Trophoblast cell (in vitro differentiated cells and primary cell): ENCODE measurements around the gene TBL1X.

ENCODE experiments used
- DNase-seq, 2 donors: peaks; one replicate each; pipeline ENCODE4 v3.0.0-alpha.2; 2016
- H2AFZ ChIP-seq: 2 replicates; pipeline ENCODE4 v1.6.1; 2013; ENCODE audit warnings: low read length, moderate library complexity, mild to moderate bottlenecking; ENCODE audit not compliant: insufficient read depth, poor library complexity
- H2AK5ac ChIP-seq: 2 replicates; pipeline ENCODE4 v1.6.1; 2013; ENCODE audit warnings: mild to moderate bottlenecking, low read length
- H2BK120ac ChIP-seq: 2 replicates; pipeline ENCODE4 v1.6.1; 2013; ENCODE audit warnings: low read length, mild to moderate bottlenecking, moderate library complexity; ENCODE audit not compliant: insufficient read depth, poor library complexity
- H2BK12ac ChIP-seq: 2 replicates; pipeline ENCODE4 v1.6.1; 2013; ENCODE audit warnings: mild to moderate bottlenecking, low read length, moderate library complexity
- H2BK5ac ChIP-seq: 2 replicates; pipeline ENCODE4 v1.6.1; 2013; ENCODE audit warnings: low read length, low read depth, moderate library complexity, mild to moderate bottlenecking; ENCODE audit not compliant: poor library complexity
- H3K14ac ChIP-seq: 2 replicates; pipeline ENCODE4 v1.6.1; 2013; ENCODE audit warnings: mild to moderate bottlenecking, low read length
- H3K18ac ChIP-seq: 2 replicates; pipeline ENCODE4 v1.6.1; 2013; ENCODE audit warnings: mild to moderate bottlenecking, low read length
- H3K23ac ChIP-seq: 2 replicates; pipeline ENCODE4 v1.6.1; 2013; ENCODE audit warnings: low read length
- H3K27ac ChIP-seq: 2 replicates; pipeline ENCODE4 v1.5.1; 2013; ENCODE audit warnings: low read depth, mild to moderate bottlenecking, inconsistent platforms, low read length, moderate library complexity
- H3K27me3 ChIP-seq: 2 replicates; pipeline ENCODE4 v1.6.1; 2013; ENCODE audit warnings: inconsistent platforms, mild to moderate bottlenecking, low read length, moderate library complexity; ENCODE audit not compliant: insufficient read depth
- H3K36me3 ChIP-seq, 2 experiments: 1 replicate in 1 of 2; 2 replicates in 1 of 2; pipeline ENCODE4 v1.6.1; 2013; ENCODE audit warnings: low read length in 2 of 2, mild to moderate bottlenecking in 2 of 2, moderate library complexity in 1 of 2; ENCODE audit not compliant: insufficient read depth in 2 of 2, control insufficient read depth in 1 of 2
- H3K4ac ChIP-seq: 2 replicates; pipeline ENCODE4 v1.6.1; 2013; ENCODE audit warnings: low read depth, mild to moderate bottlenecking, low read length, moderate library complexity
- H3K4me1 ChIP-seq, 2 experiments: 1 replicate in 1 of 2; 2 replicates in 1 of 2; pipeline ENCODE4 v1.6.1; 2013; ENCODE audit warnings: low read length in 2 of 2, mild to moderate bottlenecking in 2 of 2, moderate library complexity in 1 of 2; ENCODE audit not compliant: insufficient read depth in 2 of 2, control insufficient read depth in 1 of 2
- H3K4me2 ChIP-seq: 2 replicates; pipeline ENCODE4 v1.6.1; 2013; ENCODE audit warnings: inconsistent platforms, mild to moderate bottlenecking, low read length, moderate library complexity
- H3K4me3 ChIP-seq: 2 replicates; pipeline ENCODE4 v1.5.1; 2013; ENCODE audit warnings: mild to moderate bottlenecking, low read depth, low read length, inconsistent platforms
- H3K79me1 ChIP-seq: one replicate; pipeline ENCODE4 v1.6.1; 2013; ENCODE audit warnings: low read length
- H3K79me2 ChIP-seq: 2 replicates; pipeline ENCODE4 v1.6.1; 2013; ENCODE audit warnings: low read length, mild to moderate bottlenecking; ENCODE audit not compliant: control insufficient read depth, insufficient read depth, poor library complexity
- H3K9ac ChIP-seq: 2 replicates; pipeline ENCODE4 v1.6.1; 2013; ENCODE audit warnings: mild to moderate bottlenecking, low read length
- H3K9me3 ChIP-seq: 2 replicates; pipeline ENCODE4 v1.6.1; 2013; ENCODE audit warnings: low read depth, mild to moderate bottlenecking, control low read depth, inconsistent platforms, low read length; ENCODE audit not compliant: insufficient read depth
- H4K12ac ChIP-seq: 2 replicates; pipeline ENCODE4 v1.6.1; 2013; ENCODE audit warnings: low read depth, mild to moderate bottlenecking, low read length, moderate library complexity
- H4K8ac ChIP-seq: 2 replicates; pipeline ENCODE4 v1.6.1; 2013; ENCODE audit warnings: low read depth, mild to moderate bottlenecking, low read length, moderate library complexity
- H4K91ac ChIP-seq: one replicate; pipeline ENCODE4 v1.6.1; 2013; ENCODE audit warnings: low read depth, mild to moderate bottlenecking, low read length, moderate library complexity
- WGBS: extraction: QIAGEN DNeasy Blood & Tissue Kit; methylation state at CpG from one replicate; pipeline ENCODE4 v1.1.7; 2013; ENCODE audit warnings: missing lambda C conversion rate; ENCODE audit not compliant: insufficient read length, insufficient coverage; ENCODE audit errors: extremely low coverage; 5-methylcytosine and 5-hydroxymethylcytosine counted together

Gene TBL1X

DNA sequence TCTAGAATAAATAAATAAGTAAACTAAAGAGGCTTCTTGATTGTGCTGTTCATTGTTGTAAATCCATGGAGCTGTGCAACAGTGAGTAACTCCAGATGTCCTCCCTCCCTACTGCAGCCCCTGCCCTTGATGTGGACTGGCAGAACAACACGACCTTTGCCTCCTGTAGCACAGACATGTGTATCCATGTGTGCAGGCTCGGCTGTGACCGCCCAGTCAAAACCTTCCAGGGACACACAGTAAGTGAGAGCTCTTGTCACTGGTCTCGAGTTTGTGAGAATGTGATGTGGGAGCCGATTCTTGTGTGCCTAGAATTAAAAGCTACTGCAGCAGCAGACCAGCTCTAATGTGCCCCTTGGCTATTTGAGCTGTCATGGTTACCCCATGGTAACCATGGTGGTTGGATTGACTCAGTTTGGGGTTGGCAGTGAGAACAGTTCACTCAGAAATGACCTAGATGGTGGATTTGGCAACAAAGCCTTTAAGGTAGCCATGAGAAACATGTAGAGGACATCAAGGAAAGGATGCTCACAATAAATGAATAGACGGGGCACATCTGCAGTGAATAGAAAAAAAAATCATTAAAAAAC lies 240.1 kb downstream of the TBL1X start:
- no peak overlapping the region for H3K4me3 ChIP-seq
- no CpG with 5 or more reads among the region's 6 CpGs for WGBS
- no peak overlapping the region for H3K4ac ChIP-seq
- no peak for DNase-seq
- H3K9me3 ChIP-seq: no peaks in the 10 kb centered on the region
- H3K4me2 ChIP-seq: no peak overlapping the region
- H2BK5ac ChIP-seq: no peak overlapping the region
- H3K27ac ChIP-seq: no peak overlapping the region
- no peak overlapping the region for H4K12ac ChIP-seq
- no peak overlapping the region for H3K14ac ChIP-seq
- no peak overlapping the region for H3K9ac ChIP-seq
- H2BK120ac ChIP-seq: no peak overlapping the region
- H2AK5ac ChIP-seq: no peak overlapping the region
- no peaks in the 10 kb centered on the region for H3K79me1 ChIP-seq
- H2AFZ ChIP-seq: no peak overlapping the region
- H3K23ac ChIP-seq: no peak overlapping the region
- no peak overlapping the region for H4K8ac ChIP-seq
- no peak overlapping the region for H2BK12ac ChIP-seq
- peaks cover 23 to 29% of the 10 kb centered on the region in 2 experiments for H3K36me3 ChIP-seq
- H3K79me2 ChIP-seq: no peaks in the 10 kb centered on the region
- H4K91ac ChIP-seq: no peak overlapping the region
- no peak overlapping the region for H3K18ac ChIP-seq
- H3K4me1 ChIP-seq: peaks cover 0 to 2% of the 10 kb centered on the region in 2 experiments
- no peaks in the 10 kb centered on the region for H3K27me3 ChIP-seq

DNA sequence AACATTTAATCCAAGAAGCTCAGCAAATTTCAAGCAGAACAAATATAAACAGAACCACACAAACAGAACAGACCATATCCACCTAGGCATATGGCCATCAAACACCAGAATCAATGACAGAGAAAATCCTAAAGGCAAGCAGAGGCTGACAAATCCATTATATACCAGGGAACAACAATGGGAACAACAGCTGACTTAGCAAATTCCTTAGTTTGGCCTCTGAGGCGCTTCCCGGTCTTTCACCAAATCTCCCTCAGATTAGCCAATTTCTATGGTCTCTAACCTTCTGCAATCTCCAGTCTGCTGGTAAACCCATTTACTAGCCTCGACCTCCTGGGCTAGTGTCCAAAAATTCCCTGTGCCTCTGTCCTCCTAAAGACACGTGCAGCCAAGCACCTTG lies 241.6 kb downstream of the TBL1X start:
- DNase-seq: no peak
- H2BK120ac ChIP-seq: no peak overlapping the region
- H3K4me3 ChIP-seq: no peak overlapping the region
- no peaks in the 10 kb centered on the region for H3K79me2 ChIP-seq
- H3K23ac ChIP-seq: no peak overlapping the region
- no peak overlapping the region for H3K4me2 ChIP-seq
- no peak overlapping the region for H2AFZ ChIP-seq
- H3K79me1 ChIP-seq: no peaks in the 10 kb centered on the region
- no peak overlapping the region for H4K8ac ChIP-seq
- H2BK5ac ChIP-seq: no peak overlapping the region
- no peak overlapping the region for H3K18ac ChIP-seq
- no peak overlapping the region for H3K4ac ChIP-seq
- no peak overlapping the region for H2AK5ac ChIP-seq
- H3K36me3 ChIP-seq: peaks cover 25 to 27% of the 10 kb centered on the region in 2 experiments
- H3K27me3 ChIP-seq: no peaks in the 10 kb centered on the region
- WGBS: no CpG with 5 or more reads among the region's 4 CpGs
- H3K9ac ChIP-seq: no peak overlapping the region
- H2BK12ac ChIP-seq: no peak overlapping the region
- no peak overlapping the region for H3K27ac ChIP-seq
- H3K9me3 ChIP-seq: no peaks in the 10 kb centered on the region
- no peak overlapping the region for H4K12ac ChIP-seq
- peaks cover 0 to 2% of the 10 kb centered on the region in 2 experiments for H3K4me1 ChIP-seq
- no peak overlapping the region for H4K91ac ChIP-seq
- H3K14ac ChIP-seq: no peak overlapping the region

DNA sequence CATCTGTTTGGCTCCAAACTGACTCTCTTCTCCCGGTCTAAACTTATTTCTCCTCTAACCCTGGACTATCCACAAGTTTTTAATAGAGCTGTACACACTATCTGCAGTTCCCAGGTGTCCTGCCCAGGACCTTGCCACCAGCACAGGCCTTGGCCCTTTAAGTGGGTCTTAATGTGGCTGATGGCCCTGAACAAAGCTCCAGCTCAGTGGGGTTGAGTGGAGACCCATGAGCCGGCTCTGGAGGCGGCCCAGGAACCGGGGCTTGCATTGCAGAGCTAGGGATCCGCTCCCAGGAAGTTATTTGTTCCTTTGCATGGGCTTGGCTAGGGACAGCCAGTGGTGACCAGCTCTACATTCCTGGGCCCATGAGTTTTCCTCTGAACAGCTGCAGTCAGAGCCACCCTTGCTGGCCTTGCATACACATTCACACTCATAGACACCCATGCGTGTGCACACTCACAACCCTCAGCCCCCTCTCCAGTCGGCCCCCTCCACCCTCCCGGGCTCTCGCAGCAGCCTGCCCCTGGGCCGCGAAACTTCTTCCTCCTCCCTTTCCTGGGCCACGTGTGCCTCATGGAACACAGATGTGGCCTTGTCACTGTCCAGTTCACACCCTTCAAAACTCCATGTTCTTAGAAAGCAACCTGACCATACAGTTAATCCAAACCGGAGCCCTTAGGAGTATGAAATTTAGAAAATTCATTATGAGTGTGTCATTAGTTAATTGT lies 242.6 kb downstream of the TBL1X start:
- no peak overlapping the region for H2AFZ ChIP-seq
- H3K4me2 ChIP-seq: no peak overlapping the region
- H3K23ac ChIP-seq: no peak overlapping the region
- H3K27me3 ChIP-seq: no peaks in the 10 kb centered on the region
- H3K4me3 ChIP-seq: no peak overlapping the region
- H2BK12ac ChIP-seq: no peak overlapping the region
- H3K4ac ChIP-seq: no peak overlapping the region
- no peak overlapping the region for H2BK5ac ChIP-seq
- H3K18ac ChIP-seq: no peak overlapping the region
- H3K14ac ChIP-seq: no peak overlapping the region
- WGBS: no CpG with 5 or more reads among the region's 13 CpGs
- peaks cover 29 to 31% of the 10 kb centered on the region in 2 experiments for H3K36me3 ChIP-seq
- H4K91ac ChIP-seq: no peak overlapping the region
- no peaks in the 10 kb centered on the region for H3K9me3 ChIP-seq
- H3K9ac ChIP-seq: no peak overlapping the region
- H3K4me1 ChIP-seq: peaks cover 0 to 2% of the 10 kb centered on the region in 2 experiments
- DNase-seq: no peak
- H3K79me1 ChIP-seq: no peaks in the 10 kb centered on the region
- H4K12ac ChIP-seq: no peak overlapping the region
- H4K8ac ChIP-seq: no peak overlapping the region
- no peak overlapping the region for H2BK120ac ChIP-seq
- H3K79me2 ChIP-seq: no peaks in the 10 kb centered on the region
- H2AK5ac ChIP-seq: no peak overlapping the region
- no peak overlapping the region for H3K27ac ChIP-seq

GRCh38 chrX:9708086-9708485 lies 243.2 kb downstream of the TBL1X start:
- no peak overlapping the region for H3K23ac ChIP-seq
- no peak overlapping the region for H4K8ac ChIP-seq
- no peak overlapping the region for H3K4me3 ChIP-seq
- H2BK12ac ChIP-seq: no peak overlapping the region
- H3K9me3 ChIP-seq: no peaks in the 10 kb centered on the region
- no peak overlapping the region for H2BK120ac ChIP-seq
- no peak overlapping the region for H2BK5ac ChIP-seq
- no peak overlapping the region for H3K27ac ChIP-seq
- H4K12ac ChIP-seq: no peak overlapping the region
- no peaks in the 10 kb centered on the region for H3K27me3 ChIP-seq
- no peak overlapping the region for H4K91ac ChIP-seq
- peaks cover 29 to 31% of the 10 kb centered on the region in 2 experiments for H3K36me3 ChIP-seq
- peaks cover 0 to 2% of the 10 kb centered on the region in 2 experiments for H3K4me1 ChIP-seq
- no CpG with 5 or more reads among the region's 10 CpGs for WGBS
- H2AFZ ChIP-seq: no peak overlapping the region
- no peak overlapping the region for H3K18ac ChIP-seq
- H3K79me2 ChIP-seq: no peaks in the 10 kb centered on the region
- H3K9ac ChIP-seq: no peak overlapping the region
- H3K4ac ChIP-seq: no peak overlapping the region
- H3K4me2 ChIP-seq: no peak overlapping the region
- H3K79me1 ChIP-seq: no peaks in the 10 kb centered on the region
- H3K14ac ChIP-seq: no peak overlapping the region
- no peak for DNase-seq
- H2AK5ac ChIP-seq: no peak overlapping the region
